Brain microvascular endothelial cell (primary cell): Measurements from ENCODE around the gene EHD1.

Source experiments
- DNase-seq: peaks from one replicate; pipeline ENCODE4 v3.0.0-alpha.2; 2020
- H3K27ac ChIP-seq: fragments of 250-450 bp; sonication (Bioruptor Pico); 2 replicates; pipeline ENCODE4 v1.5.1; 2020; ENCODE audit warnings: mild to moderate bottlenecking, moderate library complexity
- H3K27me3 ChIP-seq: fragments of 250-450 bp; sonication (Bioruptor Pico); replicated peaks from 2 replicates; pipeline ENCODE4 v1.5.1; 2020; ENCODE audit warnings: mild to moderate bottlenecking
- H3K36me3 ChIP-seq: fragments of 250-450 bp; sonication (Bioruptor Pico); replicated peaks from 2 replicates; pipeline ENCODE4 v1.5.1; 2020; ENCODE audit warnings: mild to moderate bottlenecking
- H3K4me3 ChIP-seq: 2 replicates; pipeline ENCODE4 v1.5.1; 2011; ENCODE audit warnings: low read depth, mild to moderate bottlenecking, control low read depth, low read length, moderate library complexity
- in situ Hi-C: cut with HindIII; loops from 2 replicates; pipeline ENCODE4 v1.10.0; 2017; ENCODE audit warnings: low sequenced_read_pairs, low pct_ligation_motif_present
- TF ChIP-seq, protein P1 (sequence below): IDR thresholded peaks from 2 replicates; pipeline ENCODE4 v1.5.1; 2011; ENCODE audit warnings: low read depth, mild to moderate bottlenecking, moderate library complexity, low read length, control low read depth, inconsistent platforms; ENCODE audit errors: missing control alignments

The EHD1 gene

GRCh38 chr11:64868904-64869570, 9.4 kb downstream of the EHD1 start:
- H3K27me3 ChIP-seq, result no peaks in the 10 kb centered on the region
- H3K4me3 ChIP-seq, result no peak overlapping the region
- H3K36me3 ChIP-seq, result peaks cover 28% of the 10 kb centered on the region
- DNase-seq, result peak; percentile 79
- in situ Hi-C loops, result no loop called here
- H3K27ac ChIP-seq, result peak overlapping the region; percentile 76
- TF ChIP-seq, protein P1, sequence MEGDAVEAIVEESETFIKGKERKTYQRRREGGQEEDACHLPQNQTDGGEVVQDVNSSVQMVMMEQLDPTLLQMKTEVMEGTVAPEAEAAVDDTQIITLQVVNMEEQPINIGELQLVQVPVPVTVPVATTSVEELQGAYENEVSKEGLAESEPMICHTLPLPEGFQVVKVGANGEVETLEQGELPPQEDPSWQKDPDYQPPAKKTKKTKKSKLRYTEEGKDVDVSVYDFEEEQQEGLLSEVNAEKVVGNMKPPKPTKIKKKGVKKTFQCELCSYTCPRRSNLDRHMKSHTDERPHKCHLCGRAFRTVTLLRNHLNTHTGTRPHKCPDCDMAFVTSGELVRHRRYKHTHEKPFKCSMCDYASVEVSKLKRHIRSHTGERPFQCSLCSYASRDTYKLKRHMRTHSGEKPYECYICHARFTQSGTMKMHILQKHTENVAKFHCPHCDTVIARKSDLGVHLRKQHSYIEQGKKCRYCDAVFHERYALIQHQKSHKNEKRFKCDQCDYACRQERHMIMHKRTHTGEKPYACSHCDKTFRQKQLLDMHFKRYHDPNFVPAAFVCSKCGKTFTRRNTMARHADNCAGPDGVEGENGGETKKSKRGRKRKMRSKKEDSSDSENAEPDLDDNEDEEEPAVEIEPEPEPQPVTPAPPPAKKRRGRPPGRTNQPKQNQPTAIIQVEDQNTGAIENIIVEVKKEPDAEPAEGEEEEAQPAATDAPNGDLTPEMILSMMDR, result no peak

DNA sequence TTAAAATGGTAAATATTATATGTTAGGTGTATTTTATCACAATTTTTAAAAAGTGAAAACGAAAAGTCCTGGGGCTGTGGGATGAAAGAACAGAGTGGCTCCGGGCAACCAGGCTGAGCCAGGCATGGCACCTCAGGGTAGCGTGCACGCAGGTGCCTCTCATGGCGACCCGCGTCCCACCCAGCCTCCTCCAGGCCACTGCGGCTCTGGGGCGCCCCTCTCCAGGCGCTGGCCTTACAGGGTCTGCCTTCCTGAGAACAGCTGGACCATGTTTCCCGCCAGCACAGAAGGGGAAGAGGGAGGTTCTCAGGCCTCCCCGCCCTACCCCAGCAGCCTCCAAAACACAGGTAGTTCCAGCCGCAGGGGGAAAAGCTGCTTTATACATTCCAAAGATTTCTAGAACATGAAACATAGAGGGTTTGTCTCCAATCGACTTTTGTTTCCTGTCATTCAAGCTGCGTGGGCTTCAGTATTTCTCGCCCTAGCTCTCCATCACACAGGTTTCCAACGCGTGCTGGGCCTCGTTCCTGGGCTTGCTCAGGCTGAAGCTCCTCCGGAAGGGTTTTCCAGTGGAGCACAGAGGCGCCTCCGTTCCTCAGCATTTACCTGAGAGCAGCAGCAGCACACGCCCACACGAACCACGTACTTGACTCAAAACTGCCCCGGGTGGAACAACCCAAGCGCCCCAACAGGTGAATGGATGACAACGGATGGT, 10.5 kb downstream of the EHD1 start:
- H3K27me3 ChIP-seq, result no peaks in the 10 kb centered on the region
- H3K4me3 ChIP-seq, result no peak overlapping the region
- DNase-seq, result no peak
- TF ChIP-seq, protein P1, result no peak
- in situ Hi-C loops, result no loop called here
- peak overlapping the region; percentile 76 for H3K27ac ChIP-seq
- peaks cover 23% of the 10 kb centered on the region for H3K36me3 ChIP-seq

- in situ Hi-C loops, result no loop called here
- H3K27me3 ChIP-seq, result no peaks in the 10 kb centered on the region
- peaks cover 8% of the 10 kb centered on the region for H3K36me3 ChIP-seq
- peak overlapping the region; percentile 83 for H3K27ac ChIP-seq
- DNase-seq, result no peak
- H3K4me3 ChIP-seq, result no peak overlapping the region
- TF ChIP-seq, protein P1, result no peak
These were observed 12.3 kb downstream of the EHD1 start for GRCh38 chr11:64866173-64866491.

- peak; percentile 80 for DNase-seq
- TF ChIP-seq, protein P1, result no peak
- in situ Hi-C loops, result no loop called here
- H3K4me3 ChIP-seq, result no peak overlapping the region
- peaks cover 3% of the 10 kb centered on the region for H3K36me3 ChIP-seq
- H3K27ac ChIP-seq, result peak overlapping the region; percentile 83
- H3K27me3 ChIP-seq, result no peaks in the 10 kb centered on the region
These were observed 12.9 kb downstream of the EHD1 start for GRCh38 chr11:64865286-64866172.

DNA sequence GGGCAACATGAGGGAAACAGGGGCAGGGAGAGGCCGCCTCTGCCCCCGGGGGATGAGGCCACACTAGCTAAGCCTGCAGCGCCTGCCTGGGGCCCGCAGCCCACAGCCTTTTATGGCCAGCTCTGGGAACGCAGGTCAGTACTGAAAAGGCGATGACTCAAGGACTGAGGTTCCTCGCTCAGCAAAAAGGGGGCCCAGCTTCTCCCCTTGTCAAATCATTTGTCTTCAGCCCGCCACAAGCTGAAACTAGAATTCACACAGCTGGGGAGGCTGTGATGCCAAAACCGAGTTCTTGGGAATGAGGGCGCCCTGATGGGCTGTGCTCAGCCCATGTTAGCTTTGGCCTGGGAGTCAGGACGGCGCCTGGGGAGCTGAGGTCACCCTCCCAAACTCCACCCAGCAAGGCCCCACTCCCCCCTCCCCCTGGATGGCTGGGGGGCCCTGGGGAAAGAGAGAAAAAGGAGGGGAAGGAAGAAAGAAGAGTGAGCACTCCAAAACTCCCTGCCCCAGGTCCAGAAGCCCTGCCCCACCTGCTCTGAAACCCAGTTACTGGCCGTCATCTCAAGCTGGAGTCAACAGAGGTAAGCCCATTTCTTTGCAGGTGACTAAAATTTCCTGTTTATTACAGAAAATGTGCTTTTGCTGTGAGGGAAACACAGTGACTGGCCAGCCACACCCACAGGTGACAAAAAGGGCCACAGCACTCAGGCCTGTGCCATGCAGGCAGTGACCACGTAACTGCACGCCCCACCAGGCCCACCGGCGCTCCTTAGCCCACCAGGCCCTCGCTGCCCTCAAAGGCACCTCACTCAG, 13.7 kb downstream of the EHD1 start:
- DNase-seq, result peak; percentile 72
- Histone ChIP-seq H3K27me3 (no peaks in the 10 kb centered on the region), H3K4me3 (no peak overlapping the region), H3K36me3 (peaks cover 5% of the 10 kb centered on the region), H3K27ac (peak overlapping the region; percentile 83)
- in situ Hi-C loops, result no loop called here
- TF ChIP-seq, protein P1, result no peak
